Cardiac fibroblast (primary cell): Measurements from ENCODE around the gene SLC4A4.

ENCODE experiments used
- DNase-seq, 2 donors: peaks; one replicate each; pipeline versions ENCODE4 v3.0.0 to v3.0.0-alpha.2; 2010; ENCODE audit warnings: low read depth in 2 of 2
- H3K4me3 ChIP-seq, 2 donors: replicated peaks in 1 of 2; 1 replicate in 1 of 2; 2 replicates in 1 of 2; pipeline ENCODE4 v1.5.1; 2011; ENCODE audit warnings: low read depth in 2 of 2, low read length in 2 of 2, mild to moderate bottlenecking in 2 of 2, moderate library complexity in 1 of 2
- CTCF ChIP-seq: IDR thresholded peaks from one replicate; pipeline ENCODE4 v1.5.1; 2011; ENCODE audit warnings: low read depth, mild to moderate bottlenecking, low read length, inconsistent platforms

The SLC4A4 gene

GRCh38 chr4:71599578-71599977, 260.8 kb downstream of the SLC4A4 start:
- DNase-seq: no peak
- TF ChIP-seq CTCF: no peak

GRCh38 chr4:71602289-71602900, 263.6 kb downstream of the SLC4A4 start:
- H3K4me3 ChIP-seq: no peak overlapping the region
- no peak for TF ChIP-seq CTCF
- DNase-seq: peak; percentile 56 to 65

More at GRCh38 chr4:71599578-71599977, 260.8 kb downstream of the SLC4A4 start:
- H3K4me3 ChIP-seq: no peak overlapping the region

- no peak for TF ChIP-seq CTCF
- no peak overlapping the region for H3K4me3 ChIP-seq
- DNase-seq: no peak
Measured at GRCh38 chr4:71604785-71605184, 266.0 kb downstream of the SLC4A4 start.

- no peak overlapping the region for H3K4me3 ChIP-seq
- no peak for TF ChIP-seq CTCF
- DNase-seq: no peak
Measured at GRCh38 chr4:71607109-71607508, 268.3 kb downstream of the SLC4A4 start.

GRCh38 chr4:71607780-71608677, 269.2 kb downstream of the SLC4A4 start:
- TF ChIP-seq CTCF: no peak
- DNase-seq: peak; percentile 49 to 59
- H3K4me3 ChIP-seq: no peak overlapping the region

GRCh38 chr4:71608678-71609071, 269.9 kb downstream of the SLC4A4 start:
- H3K4me3 ChIP-seq: no peak overlapping the region
- no peak for DNase-seq
- TF ChIP-seq CTCF: no peak
